HG03159 (cell line): ENCODE measurements around the gene TM9SF2.

Experiments used
- ATAC-seq: cut with Tn5 transposase; IDR thresholded peaks from one replicate; pipeline ENCODE4 v1.9.1; 2021; ENCODE audit warnings: mild to moderate bottlenecking, moderate library complexity; ENCODE audit not compliant: unreplicated experiment

Gene TM9SF2

GRCh38 chr13:99575376-99576120 lies 74.3 kb downstream of the TM9SF2 start:
- no peak for ATAC-seq

- no peak for ATAC-seq
These were observed 77.0 kb downstream of the TM9SF2 start for GRCh38 chr13:99577934-99578917.

- ATAC-seq: no peak
These were observed 79.4 kb downstream of the TM9SF2 start for GRCh38 chr13:99580500-99581268.

GRCh38 chr13:99582511-99582910 lies 81.2 kb downstream of the TM9SF2 start:
- no peak for ATAC-seq

- ATAC-seq: no peak
These were observed 84.3 kb downstream of the TM9SF2 start for GRCh38 chr13:99585609-99586008.

GRCh38 chr13:99587021-99587420 lies 85.7 kb downstream of the TM9SF2 start:
- no peak for ATAC-seq

- ATAC-seq: no peak
These were observed 86.8 kb downstream of the TM9SF2 start for GRCh38 chr13:99587893-99588606.

- ATAC-seq: no peak
These were observed 88.3 kb downstream of the TM9SF2 start for GRCh38 chr13:99589575-99589974.

GRCh38 chr13:99590519-99591011 lies 89.3 kb downstream of the TM9SF2 start:
- ATAC-seq: no peak

GRCh38 chr13:99596180-99596579 lies 94.9 kb downstream of the TM9SF2 start:
- ATAC-seq: no peak

- no peak for ATAC-seq
These were observed 99.0 kb downstream of the TM9SF2 start for GRCh38 chr13:99600318-99600717.

- ATAC-seq: no peak
These were observed 100.3 kb downstream of the TM9SF2 start for GRCh38 chr13:99601535-99601934.

GRCh38 chr13:99604636-99605035 lies 103.4 kb downstream of the TM9SF2 start:
- ATAC-seq: no peak

- peak; percentile 67 for ATAC-seq
These were observed 104.4 kb downstream of the TM9SF2 start for GRCh38 chr13:99605420-99606323.

- peak; percentile 79 for ATAC-seq
These were observed 105.2 kb downstream of the TM9SF2 start, which contains the start of gene CLYBL for GRCh38 chr13:99606324-99607066. CLYBL (plus strand) TSS chr13:99606690.

GRCh38 chr13:99608345-99608744 lies 107.1 kb downstream of the TM9SF2 start:
- ATAC-seq: no peak

- no peak for ATAC-seq
These were observed 109.5 kb downstream of the TM9SF2 start for GRCh38 chr13:99610702-99611289.
